PFSK-1 (cell line): ENCODE data around the gene APCDD1.

Experiments used
- POLR2AphosphoS5 ChIP-seq: IDR thresholded peaks from 2 replicates; pipeline ENCODE4 v1.6.1; 2012; ENCODE audit warnings: low read depth, mild to moderate bottlenecking, control low read depth, low read length, moderate library complexity
- REST ChIP-seq, 2 experiments: IDR thresholded peaks; 2 replicates each; pipeline versions ENCODE4 v1.6.1 to v1.8.0; 2011 to 2012; ENCODE audit warnings: low read depth in 2 of 2, low read length in 2 of 2, control low read depth in 1 of 2, inconsistent platforms in 1 of 2, mild to moderate bottlenecking in 1 of 2, moderate library complexity in 1 of 2; ENCODE audit not compliant: insufficient read depth in 1 of 2
- TAF1 ChIP-seq: IDR thresholded peaks from 2 replicates; pipeline ENCODE4 v1.6.1; 2012; ENCODE audit warnings: low read length, control low read depth, borderline replicate concordance; ENCODE audit not compliant: insufficient read depth

GRCh38 chr18:10422731-10423130 is 31.7 kb upstream of the APCDD1 start:
- TF ChIP-seq POLR2AphosphoS5 (no peak), REST (IDR thresholded peaks at IDR 0.05; ENCODE audit: insufficient read depth in 1 of 2, low read depth in 2 of 2, low read length in 2 of 2) (no peak), TAF1 (no peak)
